GM21515 (cell line): Measurements from ENCODE around the gene CPVL.

Experiments used
- ATAC-seq: cut with Tn5 transposase; IDR thresholded peaks from one replicate; pipeline ENCODE4 v1.9.1; 2021; ENCODE audit not compliant: unreplicated experiment

Gene CPVL

GRCh38 chr7:29007127-29007526, 139.2 kb downstream of the CPVL start:
- ATAC-seq: no peak

- ATAC-seq: no peak
Measured at GRCh38 chr7:29005829-29006228, 140.5 kb downstream of the CPVL start.

- ATAC-seq: no peak
Measured at GRCh38 chr7:29005406-29005805, 140.9 kb downstream of the CPVL start.

- no peak for ATAC-seq
Measured at GRCh38 chr7:29003703-29004102, 142.6 kb downstream of the CPVL start.

- no peak for ATAC-seq
Measured at GRCh38 chr7:29000717-29001076, 145.6 kb downstream of the CPVL start.

- ATAC-seq: no peak
Measured at GRCh38 chr7:28999895-29000716, 146.2 kb downstream of the CPVL start.

- no peak for ATAC-seq
Measured at GRCh38 chr7:28999427-28999826, 146.9 kb downstream of the CPVL start.

GRCh38 chr7:28998105-28998504, 148.2 kb downstream of the CPVL start:
- no peak for ATAC-seq

- no peak for ATAC-seq
Measured at GRCh38 chr7:28996836-28997235, 149.5 kb downstream of the CPVL start.

- ATAC-seq: no peak
Measured at GRCh38 chr7:28993371-28993770, 153.0 kb downstream of the CPVL start.

- no peak for ATAC-seq
Measured at GRCh38 chr7:28992798-28993197, 153.5 kb downstream of the CPVL start.

- no peak for ATAC-seq
Measured at GRCh38 chr7:28990200-28990960, 156.0 kb downstream of the CPVL start.

GRCh38 chr7:28989211-28989980, 156.9 kb downstream of the CPVL start:
- ATAC-seq: no peak

- ATAC-seq: no peak
Measured at GRCh38 chr7:28988810-28989209, 157.5 kb downstream of the CPVL start.

GRCh38 chr7:28988091-28988490, 158.2 kb downstream of the CPVL start:
- ATAC-seq: no peak

- no peak for ATAC-seq
Measured at GRCh38 chr7:28986765-28987110, 159.6 kb downstream of the CPVL start.

GRCh38 chr7:28986028-28986764, 160.1 kb downstream of the CPVL start:
- ATAC-seq: no peak

GRCh38 chr7:28984631-28985030, 161.7 kb downstream of the CPVL start:
- no peak for ATAC-seq

- ATAC-seq: no peak
Measured at GRCh38 chr7:28984217-28984616, 162.1 kb downstream of the CPVL start.

GRCh38 chr7:28983396-28984190, 162.7 kb downstream of the CPVL start:
- ATAC-seq: no peak
